Rectal smooth muscle tissue (tissue), 1 donor: ENCODE data around the gene RASD1.

Experiments used
- H3K27ac ChIP-seq: one replicate; pipeline ENCODE4 v1.7.0; 2013; ENCODE audit warnings: low read depth, low read length, inconsistent platforms
- H3K27me3 ChIP-seq: one replicate; pipeline ENCODE4 v1.7.0; 2013; ENCODE audit warnings: low read length; ENCODE audit not compliant: control insufficient read depth, insufficient read depth
- H3K36me3 ChIP-seq: one replicate; pipeline ENCODE4 v1.7.0; 2013; ENCODE audit warnings: low read length; ENCODE audit not compliant: control insufficient read depth, insufficient read depth
- H3K4me1 ChIP-seq: one replicate; pipeline ENCODE4 v1.7.0; 2013; ENCODE audit warnings: low read length; ENCODE audit not compliant: control insufficient read depth, insufficient read depth
- H3K4me3 ChIP-seq: one replicate; pipeline ENCODE4 v1.7.0; 2013; ENCODE audit warnings: low read length
- H3K9ac ChIP-seq: one replicate; pipeline ENCODE4 v1.7.0; 2013; ENCODE audit warnings: low read length

RASD1 gene

DNA sequence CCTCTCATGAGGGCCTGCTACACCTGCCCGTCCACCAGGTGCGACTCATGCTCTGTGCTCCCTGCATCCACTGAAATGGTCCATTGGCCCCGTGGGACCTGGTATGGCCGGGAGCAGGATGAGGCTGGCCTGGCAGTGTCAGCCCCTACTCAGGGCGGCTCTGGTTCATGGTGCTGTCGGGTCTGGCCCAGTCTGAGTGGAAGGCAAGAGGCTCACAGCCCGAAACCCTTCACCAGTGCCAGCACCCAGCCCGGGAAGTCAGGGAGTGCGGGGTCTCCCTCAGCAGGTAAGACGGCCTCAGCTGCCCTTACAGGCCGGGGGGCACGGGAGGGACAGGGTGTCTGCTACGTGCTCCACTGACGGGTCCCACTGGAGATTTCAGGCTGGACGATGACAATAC is 40.5 kb upstream of the RASD1 start:
- Histone ChIP-seq H3K9ac (no peak overlapping the region), H3K4me1 (peaks cover 8% of the 10 kb centered on the region), H3K36me3 (no peaks in the 10 kb centered on the region), H3K27ac (no peak overlapping the region), H3K27me3 (no peaks in the 10 kb centered on the region), H3K4me3 (no peak overlapping the region)

DNA sequence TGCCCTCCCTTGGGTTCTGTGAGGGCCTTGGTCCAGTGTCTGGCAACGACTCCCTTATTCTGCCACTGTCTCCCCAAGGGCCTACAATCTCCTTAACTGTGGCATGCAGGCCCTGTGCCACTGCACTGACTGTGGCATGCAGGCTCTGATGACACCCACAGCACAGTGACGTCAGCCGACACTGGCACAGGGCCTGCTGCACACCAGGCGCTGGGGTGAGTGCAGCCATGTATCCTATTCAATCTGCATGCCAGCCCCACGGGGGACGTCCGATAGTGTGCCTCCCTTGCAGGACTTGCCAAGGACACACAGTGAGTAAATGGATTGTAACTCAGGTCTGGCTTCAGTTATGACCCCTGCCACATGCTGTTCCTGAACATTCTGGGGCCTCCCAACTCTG is 39.8 kb upstream of the RASD1 start:
- no peaks in the 10 kb centered on the region for H3K27me3 ChIP-seq
- peak overlapping the region; percentile 63 for H3K27ac ChIP-seq
- H3K9ac ChIP-seq, result no peak overlapping the region
- no peaks in the 10 kb centered on the region for H3K36me3 ChIP-seq
- no peak overlapping the region for H3K4me3 ChIP-seq
- peaks cover 8% of the 10 kb centered on the region for H3K4me1 ChIP-seq

DNA sequence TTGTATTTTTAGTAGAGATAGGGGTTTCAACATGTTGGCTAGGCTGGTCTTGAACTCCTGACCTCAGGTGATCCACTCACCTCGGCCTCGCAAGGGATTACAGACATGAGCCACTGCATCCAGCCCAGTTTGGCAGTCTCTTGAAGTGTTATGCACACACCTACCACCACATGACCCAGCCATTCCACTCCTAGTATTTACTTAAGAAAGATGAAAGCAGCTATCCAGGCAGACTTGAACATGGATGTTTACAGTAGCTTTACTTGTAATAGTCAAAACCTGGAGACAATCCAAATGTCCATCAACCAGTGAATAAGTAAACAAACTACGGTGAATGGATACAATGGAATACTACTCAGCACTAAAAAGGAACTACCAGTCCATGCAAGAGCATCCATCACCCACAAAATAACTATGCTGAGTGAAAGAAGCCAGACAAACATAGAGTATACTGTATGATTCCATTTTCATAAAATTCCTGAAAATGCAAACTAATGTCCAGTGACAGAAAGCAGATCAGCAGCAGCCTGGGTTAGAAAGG is 37.8 kb upstream of the RASD1 start:
- no peak overlapping the region for H3K4me3 ChIP-seq
- no peak overlapping the region for H3K9ac ChIP-seq

DNA sequence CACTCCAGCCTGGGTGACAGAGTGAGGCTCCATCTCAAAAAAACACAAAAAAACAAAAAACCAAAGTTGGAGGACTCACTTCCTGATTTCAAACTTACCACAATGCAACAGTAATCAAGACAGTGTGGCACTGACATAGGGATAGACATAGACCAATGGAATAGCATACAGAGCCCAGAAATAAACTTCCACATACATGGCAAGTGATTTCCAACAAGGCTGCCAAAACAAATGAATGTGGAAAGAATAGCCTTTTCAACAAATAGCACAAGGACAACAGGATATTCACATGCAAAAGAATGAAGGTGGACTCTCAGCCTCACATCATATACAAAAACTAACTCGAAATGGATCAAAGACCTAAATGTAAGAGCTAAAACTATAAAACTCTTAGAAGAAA is 36.8 kb upstream of the RASD1 start:
- H3K4me1 ChIP-seq, result peaks cover 8% of the 10 kb centered on the region
- H3K27ac ChIP-seq, result no peak overlapping the region
- H3K9ac ChIP-seq, result no peak overlapping the region
- no peak overlapping the region for H3K4me3 ChIP-seq
- H3K27me3 ChIP-seq, result no peaks in the 10 kb centered on the region
- no peaks in the 10 kb centered on the region for H3K36me3 ChIP-seq

More for the DNA sequence above, 37.8 kb upstream of the RASD1 start:
- peaks cover 8% of the 10 kb centered on the region for H3K4me1 ChIP-seq
- H3K27me3 ChIP-seq, result no peaks in the 10 kb centered on the region
- no peak overlapping the region for H3K27ac ChIP-seq
- no peaks in the 10 kb centered on the region for H3K36me3 ChIP-seq

GRCh38 chr17:17531156-17531555 is 35.0 kb upstream of the RASD1 start:
- Histone ChIP-seq H3K9ac (no peak overlapping the region), H3K27me3 (no peaks in the 10 kb centered on the region), H3K36me3 (no peaks in the 10 kb centered on the region), H3K4me1 (peaks cover 7% of the 10 kb centered on the region), H3K4me3 (no peak overlapping the region), H3K27ac (no peak overlapping the region)

DNA sequence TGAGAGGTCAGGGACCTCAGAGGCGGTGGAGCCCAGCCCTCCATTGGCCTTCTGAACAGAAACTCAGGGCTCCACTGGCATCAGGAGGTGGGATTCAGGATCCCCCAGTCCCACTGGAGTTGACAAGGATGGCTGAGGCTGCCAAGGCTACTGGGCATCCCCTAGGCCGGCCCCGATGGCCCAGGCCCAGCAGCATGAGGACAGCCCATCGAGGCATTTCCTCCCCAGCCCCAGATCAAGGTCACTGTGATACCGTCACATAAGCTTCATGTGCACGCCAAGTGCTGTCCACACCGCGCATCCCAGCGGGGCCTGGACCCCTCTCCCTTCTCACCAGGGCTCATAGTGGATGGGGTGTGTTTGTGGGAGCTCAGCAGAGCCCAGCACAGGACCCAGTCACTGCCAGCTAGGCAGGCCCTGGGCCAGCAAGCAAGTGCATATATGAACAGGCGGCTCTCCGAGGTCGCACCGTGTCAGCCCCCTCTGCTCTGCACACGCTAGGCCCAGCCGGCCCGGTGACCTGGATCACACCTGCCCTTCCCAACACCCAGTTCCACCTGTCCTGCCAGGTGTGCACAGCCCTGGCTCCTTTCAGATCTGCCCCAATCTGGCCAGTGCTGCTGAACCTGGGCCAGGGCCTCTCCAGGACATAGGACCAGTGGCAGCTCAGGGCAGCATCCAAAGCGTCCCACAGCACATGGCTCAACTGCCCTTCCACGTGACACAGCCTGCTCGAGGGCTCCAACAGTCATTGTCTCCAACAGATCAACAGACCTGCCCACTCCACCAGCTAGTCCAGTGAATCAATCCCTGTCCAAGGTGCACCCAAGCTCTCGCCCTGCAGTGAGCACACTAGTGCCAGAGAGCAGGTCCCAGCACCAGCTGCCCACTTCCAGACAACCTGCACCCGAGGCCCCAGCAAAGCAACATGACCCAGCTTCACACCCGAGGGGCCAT is 32.8 kb upstream of the RASD1 start:
- Histone ChIP-seq H3K27ac (no peak overlapping the region), H3K9ac (peak overlapping the region; percentile 7)

DNA sequence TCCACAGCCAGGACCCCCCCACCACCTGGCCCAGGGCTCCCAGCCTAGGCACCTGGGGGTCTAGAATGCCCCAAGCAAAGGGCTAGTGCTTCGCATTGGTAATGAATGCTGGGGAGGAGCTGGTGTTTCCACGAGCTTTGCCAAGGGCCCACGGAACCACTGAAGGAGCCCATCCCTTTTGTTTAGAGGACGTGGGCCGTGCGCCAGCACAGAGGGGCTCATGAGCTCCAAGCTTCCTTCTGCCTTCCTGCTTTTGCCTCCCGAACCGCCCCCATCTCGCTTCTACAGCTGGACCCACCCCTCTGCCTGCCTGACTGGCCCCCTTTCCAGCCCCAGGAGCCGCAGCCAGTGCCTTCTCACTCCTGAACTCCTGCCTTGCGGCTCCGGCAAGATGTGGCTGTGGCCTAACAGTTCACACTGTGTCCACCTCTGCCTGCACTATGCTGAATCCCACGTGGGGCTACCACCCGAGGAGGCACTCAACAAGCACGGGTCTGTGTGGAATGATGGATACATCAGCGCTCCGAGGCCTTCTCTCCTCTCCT is 31.8 kb upstream of the RASD1 start:
- Histone ChIP-seq H3K4me1 (peaks cover 6% of the 10 kb centered on the region), H3K27me3 (no peaks in the 10 kb centered on the region), H3K4me3 (no peak overlapping the region), H3K36me3 (no peaks in the 10 kb centered on the region), H3K27ac (no peak overlapping the region), H3K9ac (no peak overlapping the region)

More for the DNA sequence above, 32.8 kb upstream of the RASD1 start:
- no peaks in the 10 kb centered on the region for H3K27me3 ChIP-seq
- H3K36me3 ChIP-seq, result no peaks in the 10 kb centered on the region
- peaks cover 6% of the 10 kb centered on the region for H3K4me1 ChIP-seq
- H3K4me3 ChIP-seq, result no peak overlapping the region

- Histone ChIP-seq H3K36me3 (no peaks in the 10 kb centered on the region), H3K27ac (no peak overlapping the region)
Observed at GRCh38 chr17:17527534-17527933, 31.3 kb upstream of the RASD1 start.

GRCh38 chr17:17526369-17526768 is 30.2 kb upstream of the RASD1 start:
- Histone ChIP-seq H3K27ac (peak overlapping the region; percentile 3), H3K9ac (no peak overlapping the region), H3K4me3 (no peak overlapping the region), H3K36me3 (no peaks in the 10 kb centered on the region), H3K27me3 (no peaks in the 10 kb centered on the region), H3K4me1 (peaks cover 6% of the 10 kb centered on the region)

More at GRCh38 chr17:17527534-17527933, 31.3 kb upstream of the RASD1 start:
- no peaks in the 10 kb centered on the region for H3K27me3 ChIP-seq
- H3K9ac ChIP-seq, result no peak overlapping the region
- no peak overlapping the region for H3K4me3 ChIP-seq
- peaks cover 6% of the 10 kb centered on the region for H3K4me1 ChIP-seq

DNA sequence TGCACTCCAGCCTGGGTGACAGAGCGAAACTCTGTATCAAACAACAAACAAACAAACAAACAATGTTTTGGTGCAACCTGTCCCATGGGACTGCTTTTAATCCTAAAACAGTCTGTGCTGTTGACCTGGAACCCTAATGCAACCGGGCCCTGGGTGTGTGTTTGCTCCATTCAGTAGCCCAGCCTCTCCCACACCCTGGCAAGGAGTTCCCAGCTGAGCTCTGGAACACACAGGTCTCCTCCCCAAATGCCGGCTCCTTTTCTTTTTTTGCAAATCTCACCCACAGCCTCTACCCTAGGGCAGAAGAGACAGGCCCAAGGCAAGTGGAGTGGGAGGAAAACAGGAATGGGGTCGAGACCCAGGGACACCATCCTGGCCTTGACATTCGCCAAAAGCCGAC is 29.8 kb upstream of the RASD1 start:
- no peaks in the 10 kb centered on the region for H3K36me3 ChIP-seq
- no peak overlapping the region for H3K9ac ChIP-seq
- H3K27ac ChIP-seq, result peak overlapping the region; percentile 3
- H3K4me1 ChIP-seq, result peaks cover 6% of the 10 kb centered on the region
- no peak overlapping the region for H3K4me3 ChIP-seq
- no peaks in the 10 kb centered on the region for H3K27me3 ChIP-seq

- Histone ChIP-seq H3K36me3 (no peaks in the 10 kb centered on the region), H3K4me1 (peaks cover 6% of the 10 kb centered on the region), H3K27me3 (no peaks in the 10 kb centered on the region), H3K4me3 (no peak overlapping the region), H3K27ac (no peak overlapping the region), H3K9ac (no peak overlapping the region)
Observed at GRCh38 chr17:17525311-17525710, 29.1 kb upstream of the RASD1 start.

- Histone ChIP-seq H3K4me1 (peaks cover 6% of the 10 kb centered on the region), H3K27me3 (no peaks in the 10 kb centered on the region), H3K9ac (no peak overlapping the region), H3K4me3 (no peak overlapping the region), H3K27ac (no peak overlapping the region), H3K36me3 (no peaks in the 10 kb centered on the region)
Observed at GRCh38 chr17:17523731-17524490, 27.7 kb upstream of the RASD1 start.
